HCT116 (cell line): ENCODE measurements around the gene C11orf98. TPM values are rescaled to one million over a fixed set of nuclear protein-coding genes. Genes with fewer than 3 reads are reported as not detected.
A peak's percentile ranks its signal among the peaks of the same experiment; 100 is the strongest.

Experiments
- ATAC-seq: fragments of 200-7000 bp; cut with Tn5 transposase; 2 replicates; pipeline ENCODE4 v1.9.1; 2020; ENCODE audit warnings: mild to moderate bottlenecking, moderate library complexity
- BruUV-seq: library from RNA; stranded (reverse); fragments of 400-500 nt; replicated peaks from 2 replicates; lab custom pipeline; 2021; lab: Mats Ljungman, UMichigan
- CTCF ChIA-PET: fragments of 300-600 bp; sonication (Branson Sonifier 250); formaldehyde crosslinking; loops from one replicate; lab custom pipeline; 2021; ENCODE audit warnings: antibody characterized with exemption; lab: Charles Lee
- POLR2A ChIA-PET: fragments of 300-600, 350-600 bp; sonication (Branson Sonifier 250); formaldehyde crosslinking; loops from one replicate; lab custom pipeline; 2021; ENCODE audit warnings: antibody characterized with exemption; lab: Charles Lee
- RAD21 ChIA-PET, 2 experiments: fragments of 300-600 bp; sonication (Branson Sonifier 250); formaldehyde crosslinking; loops; one replicate each; lab custom pipeline; 2023; ENCODE audit warnings: low total read pairs in 2 of 2; ENCODE audit not compliant: uncharacterized antibody in 2 of 2, unreplicated experiment in 2 of 2, low non-redundant PET in 1 of 2; lab: Charles Lee
- DNase-seq: peaks from one replicate; pipeline ENCODE4 v3.0.0-alpha.2; 2010; ENCODE audit warnings: low read depth, low spot score
- H2AFZ ChIP-seq: fragments of 200-600 bp; shearing (Covaris generic), sonication (generic); 2 replicates; pipeline ENCODE4 v1.6.1; 2017; ENCODE audit warnings: low read depth, mixed run types, mixed read lengths, antibody characterized with exemption, low read length; ENCODE audit not compliant: poor library complexity, severe bottlenecking
- H3K27ac ChIP-seq: 2 replicates; pipeline ENCODE4 v1.5.1; 2012; ENCODE audit warnings: low read depth, low read length
- H3K27me3 ChIP-seq: fragments of 200-600 bp; sonication (generic); 2 replicates; pipeline ENCODE4 v1.6.1; 2016; ENCODE audit warnings: mixed run types, low read length, mixed read lengths; ENCODE audit not compliant: insufficient read depth
- H3K36me3 ChIP-seq, 2 experiments: fragments of 200-500 bp in 1 of 2; fragments of 200-600 bp in 1 of 2; sonication (Bioruptor generic) in 1 of 2; sonication (generic) in 1 of 2; 2 replicates each; pipeline versions ENCODE4 v1.5.1 to v1.6.1; 2014 to 2016; ENCODE audit warnings: low read length in 2 of 2, inconsistent platforms in 1 of 2, mixed read lengths in 1 of 2, mixed run types in 1 of 2; ENCODE audit not compliant: insufficient read depth in 2 of 2, control insufficient read depth in 1 of 2
- H3K4me1 ChIP-seq, 2 experiments: fragments of 200-600 bp in 1 of 2; sonication (generic) in 1 of 2; 2 replicates each; pipeline versions ENCODE4 v1.5.1 to v1.6.1; 2012 to 2017; ENCODE audit warnings: low read length in 2 of 2, inconsistent platforms in 1 of 2, mild to moderate bottlenecking in 1 of 2, mixed read lengths in 1 of 2, mixed run types in 1 of 2, moderate library complexity in 1 of 2; ENCODE audit not compliant: insufficient read depth in 2 of 2, control insufficient read depth in 1 of 2
- H3K4me2 ChIP-seq: fragments of 200-600 bp; sonication (generic); 2 replicates; pipeline ENCODE4 v1.6.1; 2017; ENCODE audit warnings: mixed run types, low read length, mixed read lengths
- H3K4me3 ChIP-seq, 2 experiments: fragments of 200-600 bp in 1 of 2; sonication (generic) in 1 of 2; replicated peaks in 1 of 2; 2 replicates each; pipeline ENCODE4 v1.5.1; 2011 to 2016; ENCODE audit warnings: low read length in 2 of 2, control low read depth in 1 of 2, low read depth in 1 of 2, mild to moderate bottlenecking in 1 of 2, mixed read lengths in 1 of 2, mixed run types in 1 of 2
- H3K79me2 ChIP-seq: fragments of 200-600 bp; sonication (generic); 2 replicates; pipeline ENCODE4 v1.6.1; 2017; ENCODE audit warnings: mild to moderate bottlenecking, mixed run types, low read length, moderate library complexity, mixed read lengths; ENCODE audit not compliant: insufficient read depth
- H3K9ac ChIP-seq: fragments of 200-600 bp; sonication (generic); 2 replicates; pipeline ENCODE4 v1.6.1; 2016; ENCODE audit warnings: low read length, mixed read lengths
- H3K9me2 ChIP-seq: fragments of 200-600 bp; sonication (generic), shearing (Covaris generic); 2 replicates; pipeline ENCODE4 v1.6.1; 2017; ENCODE audit warnings: mixed run types, mild to moderate bottlenecking, moderate library complexity; ENCODE audit not compliant: insufficient read depth
- H3K9me3 ChIP-seq, 2 experiments: fragments of 200-500 bp in 1 of 2; fragments of 200-600 bp in 1 of 2; sonication (Bioruptor generic) in 1 of 2; sonication (generic) in 1 of 2; 2 replicates each; pipeline ENCODE4 v1.6.1; 2014 to 2017; ENCODE audit warnings: low read length in 2 of 2, mixed read lengths in 2 of 2, inconsistent platforms in 1 of 2, low read depth in 1 of 2, mild to moderate bottlenecking in 1 of 2, mixed run types in 1 of 2, moderate library complexity in 1 of 2; ENCODE audit not compliant: control insufficient read depth in 1 of 2, insufficient read depth in 1 of 2
- H4K20me1 ChIP-seq: fragments of 200-600 bp; sonication (generic), shearing (Covaris generic); 2 replicates; pipeline ENCODE4 v1.6.1; 2017; ENCODE audit warnings: mixed run types, mild to moderate bottlenecking, moderate library complexity; ENCODE audit not compliant: insufficient read depth
- ATF3 ChIP-seq: IDR thresholded peaks from 2 replicates; pipeline ENCODE4 v1.6.1; 2012
- CEBPB ChIP-seq: IDR thresholded peaks from 2 replicates; pipeline ENCODE4 v1.6.1; 2012; ENCODE audit warnings: low read depth
- CTCF ChIP-seq, 3 experiments: fragments of 200-600 bp in 1 of 3; sonication (generic) in 1 of 3; IDR thresholded peaks in 2 of 3; conservative IDR thresholded peaks in 1 of 3; 2 replicates each; pipeline ENCODE4 v1.5.1; 2012 to 2017; ENCODE audit warnings: low read depth in 2 of 3, low read length in 2 of 3, antibody characterized with exemption in 1 of 3, borderline replicate concordance in 1 of 3, control low read depth in 1 of 3, mild to moderate bottlenecking in 1 of 3, mixed read lengths in 1 of 3, mixed run types in 1 of 3, moderate library complexity in 1 of 3; ENCODE audit not compliant: insufficient read depth in 1 of 3
- EGR1 ChIP-seq: IDR thresholded peaks from 2 replicates; pipeline ENCODE4 v1.6.1; 2012; ENCODE audit warnings: low read depth
- EZH2 ChIP-seq: fragments of 200-600 bp; sonication (generic); IDR thresholded peaks from 2 replicates; pipeline ENCODE4 v1.6.1; 2017; ENCODE audit warnings: antibody characterized with exemption, mixed run types
- MAX ChIP-seq: IDR thresholded peaks from 2 replicates; pipeline ENCODE4 v1.6.1; 2012
- POLR2A ChIP-seq: IDR thresholded peaks from 2 replicates; pipeline ENCODE4 v1.7.0; 2011; ENCODE audit warnings: borderline replicate concordance; ENCODE audit not compliant: insufficient read depth, insufficient read length; ENCODE audit errors: extremely low read depth
- RAD21 ChIP-seq: IDR thresholded peaks from 2 replicates; pipeline ENCODE4 v1.6.1; 2012; ENCODE audit warnings: low read depth, mild to moderate bottlenecking
- REST ChIP-seq: IDR thresholded peaks from 2 replicates; pipeline ENCODE4 v1.6.1; 2012; ENCODE audit warnings: low read depth
- SP1 ChIP-seq: IDR thresholded peaks from 2 replicates; pipeline ENCODE4 v1.6.1; 2012; ENCODE audit warnings: low read depth
- SRF ChIP-seq: IDR thresholded peaks from 2 replicates; pipeline ENCODE4 v1.6.1; 2012; ENCODE audit warnings: low read depth
- TCF7L2 ChIP-seq: IDR thresholded peaks from 2 replicates; pipeline ENCODE4 v1.7.0; 2011; ENCODE audit warnings: borderline replicate concordance, inconsistent platforms; ENCODE audit not compliant: insufficient read depth, insufficient read length; ENCODE audit errors: extremely low read depth
- YY1 ChIP-seq: IDR thresholded peaks from 2 replicates; pipeline ENCODE4 v1.6.1; 2011; ENCODE audit warnings: low read length, low read depth, moderate library complexity, mild to moderate bottlenecking; ENCODE audit not compliant: insufficient replicate concordance; ENCODE audit errors: extremely low read depth
- ZBTB33 ChIP-seq: IDR thresholded peaks from 2 replicates; pipeline ENCODE4 v1.6.1; 2011; ENCODE audit warnings: mild to moderate bottlenecking, low read length, moderate library complexity; ENCODE audit not compliant: insufficient replicate concordance; ENCODE audit errors: extremely low read depth
- ZFX ChIP-seq: fragments of 450-650 bp; IDR thresholded peaks from 2 replicates; pipeline ENCODE4 v1.6.1; 2017
- ZNF274 ChIP-seq: fragments of 200-500 bp; sonication (Bioruptor generic); IDR thresholded peaks from 2 replicates; pipeline ENCODE4 v1.6.1; 2014; ENCODE audit warnings: mild to moderate bottlenecking, low read depth, low read length, inconsistent platforms
- intact Hi-C: fragments of 100-400 bp; cut with micrococcal nuclease; formaldehyde crosslinking; loops from 2 replicates; pipeline ENCODE4 v1.10.0; 2022
- total RNA-seq: library from RNA; stranded (reverse); gene quantifications from one replicate; pipeline ENCODE4 v1.2.1, GENCODE V29; 2021; ENCODE audit not compliant: unreplicated experiment

C11orf98 gene
- total RNA-seq, 1 experiment from 2014 or later = 121 TPM

- peak; percentile 64 for DNase-seq
- Histone ChIP-seq H3K27ac (peak within 1 kb of the TSS; percentile 82), H3K9me2 (no peaks in the 10 kb centered on the region), H3K4me3 (peak within 1 kb of the TSS; percentile 80 to 87), H3K9ac (peak within 1 kb of the TSS; percentile 84), H3K4me2 (peak within 1 kb of the TSS; percentile 95), H4K20me1 (no peaks in the 10 kb centered on the region), H3K4me1 (peaks cover 23 to 44% of the 10 kb centered on the region in 2 experiments), H3K36me3 (peaks cover 4 to 11% of the 10 kb centered on the region in 2 experiments; a peak in 3 of 4 replicates), H2AFZ (peak within 1 kb of the TSS; percentile 43), H3K27me3 (no peaks in the 10 kb centered on the region), H3K9me3 (no peaks in the 10 kb centered on the region), H3K79me2 (peaks cover 42% of the 10 kb centered on the region)
- ATAC-seq = peak; percentile 73
- ChIA-PET CTCF (interaction anchor here (0.7 to 3.1 kb wide), 2 partner anchors 58 to 284 kb away, joined by 3 to 8 read pairs; no protein-coding TSS in a partner anchor), POLR2A (interaction anchor here (0.7 to 3.0 kb wide), 4 partner anchors 11 to 162 kb away, joined by 3 to 16 read pairs (median 9); partner anchors contain the start of gene MTA2), RAD21 (interaction anchor here in 1 of 2 experiments (0.6 kb wide), 1 partner anchor 123 kb away, joined by 4 read pairs; no protein-coding TSS in a partner anchor)
- intact Hi-C loops = loop anchor here (10.0 kb wide), 1 partner anchor 86 kb away; the partner anchor contains the start of gene POLR2G
- TSS peak; percentile 80 for BruUV-seq
- TF ChIP-seq MAX (no peak), RAD21 (no peak), CEBPB (no peak), ZFX (0 out of 2 replicates have a peak, but pooled peaks have one; percentile 25), CTCF (IDR thresholded peaks at IDR 0.05 in 2 of 3, conservative IDR thresholded peaks at IDR 0.05 in 1 of 3; ENCODE audit: borderline replicate concordance in 1 of 3, insufficient read depth in 1 of 3, low read depth in 2 of 3, low read length in 2 of 3) (no peak), SP1 (no peak), ZBTB33 (peak; percentile 80), YY1 (peak; percentile 21), POLR2A (no peak), REST (no peak), EZH2 (no peak), EGR1 (no peak), ZNF274 (no peak), TCF7L2 (peak; percentile 73), SRF (no peak), ATF3 (no peak)
Measured at GRCh38 chr11:62678770-62679696, 14.0 kb upstream of the C11orf98 start, which contains the start of gene UBXN1. UBXN1 (minus strand) TSS chr11:62679073; CDS start chr11:62678923, 150 bp downstream.
